ENCODE results near the gene UNC5B.

Gene UNC5B

DNA sequence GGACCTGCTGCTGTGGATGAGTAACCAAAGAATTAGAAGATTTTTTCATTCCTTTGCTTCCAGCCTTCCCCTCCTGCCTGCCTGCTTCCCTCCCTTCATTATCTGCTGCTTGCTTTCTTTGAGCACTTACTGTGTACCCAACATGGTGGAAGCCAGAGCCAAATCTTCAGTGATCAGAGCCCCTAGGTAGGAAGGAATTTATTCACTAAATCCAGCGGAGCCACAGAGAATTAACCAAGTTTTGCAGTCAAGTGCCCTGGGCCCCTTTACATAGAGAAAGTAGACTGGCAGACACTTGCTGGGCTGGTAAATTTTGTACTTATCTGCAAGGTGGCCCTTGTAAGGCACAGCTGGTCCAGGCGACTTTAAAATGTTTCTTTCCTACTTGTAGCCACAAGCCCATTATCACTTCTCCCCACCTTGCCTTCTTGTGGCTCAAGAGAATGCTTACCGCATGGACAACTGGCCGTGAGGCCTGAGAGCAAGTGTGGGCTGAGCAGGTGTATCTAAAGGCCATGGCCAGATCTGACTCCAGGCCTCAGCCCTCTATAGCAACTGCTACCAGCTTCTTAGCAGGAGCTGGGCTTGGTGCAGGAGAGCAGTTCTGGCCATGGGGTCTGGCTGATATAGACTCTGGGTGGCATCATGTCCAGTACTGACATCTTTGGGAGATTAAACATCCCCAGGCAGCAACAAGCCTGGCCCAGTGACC, 11.1 kb downstream of the UNC5B start:
- DNase-seq (ENCODE audit: low spot score) = no peak

DNA sequence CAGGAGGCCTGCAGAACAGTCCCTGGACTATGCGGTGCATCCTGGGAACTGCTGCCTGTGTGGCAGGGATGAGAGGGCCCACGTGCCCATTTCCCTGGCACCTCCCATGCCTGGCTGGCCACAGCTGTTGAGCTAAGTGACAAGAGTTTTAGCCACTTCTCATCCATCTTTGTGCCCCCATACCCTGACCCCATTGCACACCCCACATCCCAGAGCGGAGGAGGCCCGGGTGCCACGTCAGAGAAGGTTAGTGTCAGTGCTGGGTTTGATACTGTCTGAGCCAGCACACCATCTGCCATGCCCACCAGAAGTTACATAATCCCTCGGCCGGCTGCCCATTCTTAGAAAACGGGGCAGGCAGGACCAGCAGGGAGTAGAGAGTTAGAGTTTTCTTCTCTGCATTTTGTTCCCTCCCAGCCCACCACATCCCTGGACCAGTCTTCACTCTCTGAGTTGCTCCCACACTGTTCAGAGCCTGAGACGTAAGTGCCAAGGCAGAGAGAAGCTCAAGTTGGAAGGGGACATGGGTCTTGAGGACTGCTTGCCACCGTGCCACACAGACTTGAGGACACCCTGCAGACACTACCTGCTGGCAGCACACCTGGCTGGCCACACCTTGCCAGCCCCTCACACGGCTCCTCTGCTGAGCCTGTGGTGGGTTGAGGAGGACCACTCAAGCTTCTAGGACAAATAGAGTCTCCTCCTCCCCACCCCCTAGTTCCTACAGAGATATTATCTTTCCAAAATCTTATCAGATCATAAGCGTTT, 13.1 kb downstream of the UNC5B start:
- no peak for DNase-seq (ENCODE audit: low spot score)

DNA sequence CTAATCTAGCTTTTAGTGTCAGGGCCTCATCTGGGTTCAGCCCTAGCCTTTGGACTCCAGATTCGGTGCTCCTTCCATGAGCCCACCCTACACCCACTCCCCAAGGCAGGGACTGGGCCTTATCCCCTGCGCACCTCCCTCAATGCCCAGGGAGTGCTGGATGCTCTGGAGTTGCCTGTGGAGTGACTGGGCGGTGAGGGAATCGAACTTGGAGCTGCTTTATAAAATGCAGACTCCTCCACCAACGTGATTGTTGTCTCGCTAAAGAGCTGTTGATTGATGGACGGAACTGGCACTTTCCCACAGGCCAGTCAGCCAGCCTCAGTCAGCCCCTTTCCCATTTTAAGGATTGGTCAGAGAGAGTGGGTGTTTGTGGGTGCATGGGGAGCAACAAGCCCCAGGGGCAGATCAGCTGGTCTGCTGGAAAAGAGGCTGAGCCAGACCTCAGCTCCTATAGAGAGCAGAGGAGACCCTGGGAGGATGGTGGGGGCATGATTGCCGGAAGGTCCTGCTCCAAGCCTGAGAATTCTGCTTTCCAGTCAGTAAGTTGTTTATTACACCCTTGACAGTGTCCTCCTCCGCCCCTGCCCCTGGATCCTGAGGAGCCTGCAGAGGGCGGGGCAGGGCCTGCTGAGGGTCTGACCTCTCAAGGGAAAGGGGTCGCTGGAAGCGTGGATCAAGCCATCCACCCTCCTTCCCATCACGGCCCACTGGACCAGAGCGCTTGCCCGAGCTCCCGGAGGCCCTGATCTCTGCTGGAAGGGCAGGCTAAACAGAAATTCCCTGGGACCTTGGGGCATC, 16.7 kb downstream of the UNC5B start:
- no peak for DNase-seq (ENCODE audit: low spot score)

DNA sequence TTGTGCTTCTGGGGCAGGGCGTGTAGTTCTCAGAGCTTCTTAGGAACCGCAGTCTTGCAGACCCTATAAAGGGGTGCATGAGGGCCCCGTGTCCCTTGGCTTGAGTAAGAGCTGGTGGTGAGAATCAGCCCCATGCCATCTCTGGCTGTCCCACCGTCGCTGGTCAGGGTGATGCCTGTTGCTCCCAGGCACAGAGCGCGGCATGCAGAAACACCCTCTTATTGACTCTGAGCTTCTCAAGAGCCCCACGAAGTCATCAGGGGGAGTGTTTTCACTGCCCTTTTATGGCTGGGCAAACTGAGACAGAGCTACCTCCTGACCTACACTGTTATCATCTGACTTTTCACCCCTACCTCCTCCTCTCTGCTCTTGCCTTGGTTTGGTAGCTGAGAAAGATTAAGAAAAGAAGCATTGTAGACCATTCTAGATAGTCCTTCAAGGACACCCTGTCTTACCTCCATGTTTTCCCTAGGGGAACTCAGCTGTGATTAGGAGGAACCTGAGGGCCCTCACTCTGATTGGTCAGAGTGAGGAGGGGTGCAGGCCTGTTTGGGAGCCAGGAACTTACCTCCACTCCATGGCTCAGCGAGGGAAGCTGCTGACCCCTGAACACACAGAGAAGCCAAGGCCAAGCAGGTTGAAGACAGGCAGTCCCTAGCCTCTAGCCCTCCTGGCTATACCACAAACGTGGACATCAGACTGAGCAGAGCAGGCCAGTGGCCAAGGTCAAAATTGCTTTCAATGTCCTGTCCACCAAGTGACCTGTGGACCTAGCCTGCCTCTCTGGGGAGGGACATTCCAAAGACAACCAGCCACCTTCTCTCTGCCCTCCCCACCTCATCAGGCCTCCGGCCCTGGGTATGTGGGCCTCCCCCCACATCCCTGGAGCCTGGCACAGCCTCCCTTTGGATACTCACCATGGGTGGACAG, 17.6 kb downstream of the UNC5B start:
- DNase-seq (ENCODE audit: low spot score) = no peak

DNA sequence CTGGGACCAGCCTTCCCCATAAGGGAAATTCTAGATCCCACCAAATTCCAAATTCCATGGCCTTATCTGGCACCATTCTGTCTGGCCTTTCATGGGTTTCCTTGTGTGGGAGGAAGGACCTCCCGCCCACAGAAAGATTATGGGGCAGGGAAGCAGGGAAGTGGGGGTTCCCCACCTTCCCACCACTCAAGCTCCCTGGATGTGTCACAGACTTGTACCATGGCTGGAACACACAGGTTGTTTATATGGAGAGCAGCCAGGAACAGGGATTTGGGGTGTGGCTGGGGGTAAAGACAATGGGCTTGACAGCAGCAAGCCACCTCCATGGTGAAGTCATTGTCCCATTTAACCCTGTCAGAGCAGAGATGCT, 18.3 kb downstream of the UNC5B start:
- no peak for DNase-seq (ENCODE audit: low spot score)

DNA sequence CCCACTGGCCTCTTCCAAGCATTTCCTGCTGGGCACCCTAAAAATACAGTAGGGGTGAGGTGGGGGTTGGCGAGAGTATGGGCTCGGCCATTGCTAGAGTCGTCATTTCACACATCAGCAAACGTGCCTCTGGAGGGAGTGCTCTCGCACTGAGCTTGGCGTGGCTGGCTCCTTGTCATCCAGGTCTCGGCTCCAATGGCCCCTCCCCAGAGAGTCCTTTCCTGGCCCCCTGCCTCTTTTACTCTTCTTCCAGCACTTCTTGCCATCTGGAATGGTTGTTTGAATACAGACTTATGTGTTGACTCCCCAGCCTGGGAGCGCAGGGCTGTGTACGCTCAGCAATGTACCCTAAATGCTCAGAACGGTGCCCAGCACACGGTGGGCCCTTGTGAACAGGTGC, 18.8 kb downstream of the UNC5B start:
- no peak for DNase-seq (ENCODE audit: low spot score)

DNA sequence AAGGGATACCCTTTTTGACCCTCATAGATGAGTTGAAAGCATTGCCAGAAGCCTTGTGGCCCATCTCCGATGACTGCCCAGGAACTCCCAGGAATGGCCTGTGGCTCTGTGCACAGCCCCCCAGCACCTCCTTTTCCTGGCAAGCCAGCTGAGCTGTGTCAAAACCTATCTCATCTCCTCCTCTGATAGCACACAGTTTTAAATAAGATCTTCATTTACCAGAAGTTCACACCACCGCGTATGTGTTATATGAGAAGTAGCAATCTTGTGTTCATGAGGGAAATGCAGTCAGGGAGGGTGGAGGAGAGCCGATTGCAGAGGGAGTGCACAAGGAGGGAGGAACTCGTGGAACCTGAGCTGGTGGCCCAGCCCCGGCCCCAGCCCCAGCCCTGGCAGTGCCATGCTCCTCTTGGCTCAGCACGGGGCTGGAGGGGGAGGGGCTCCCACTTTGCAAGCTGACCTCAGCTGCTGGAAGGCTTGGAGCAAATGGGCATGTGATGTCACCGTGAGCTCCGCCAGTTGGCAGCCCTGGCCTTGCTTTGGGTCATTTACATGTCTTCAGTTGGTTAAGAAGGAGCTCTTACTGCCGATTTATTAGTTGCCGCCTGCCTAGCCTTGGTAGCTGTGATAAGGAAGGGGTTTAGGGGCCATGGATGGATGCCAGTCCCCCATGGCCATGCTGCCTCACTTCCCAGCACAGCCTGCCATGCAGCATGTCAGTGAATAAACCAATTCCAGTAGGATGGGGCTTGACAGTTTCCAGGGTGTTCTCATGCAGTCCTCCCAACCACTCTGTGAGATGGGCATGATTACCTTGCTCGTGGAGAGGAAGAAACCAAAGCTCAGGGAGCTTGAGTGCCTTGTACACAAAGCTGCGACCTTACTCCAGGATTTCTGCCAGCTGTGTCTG, 20.0 kb downstream of the UNC5B start:
- peak; percentile 48 for DNase-seq (ENCODE audit: low spot score)

DNA sequence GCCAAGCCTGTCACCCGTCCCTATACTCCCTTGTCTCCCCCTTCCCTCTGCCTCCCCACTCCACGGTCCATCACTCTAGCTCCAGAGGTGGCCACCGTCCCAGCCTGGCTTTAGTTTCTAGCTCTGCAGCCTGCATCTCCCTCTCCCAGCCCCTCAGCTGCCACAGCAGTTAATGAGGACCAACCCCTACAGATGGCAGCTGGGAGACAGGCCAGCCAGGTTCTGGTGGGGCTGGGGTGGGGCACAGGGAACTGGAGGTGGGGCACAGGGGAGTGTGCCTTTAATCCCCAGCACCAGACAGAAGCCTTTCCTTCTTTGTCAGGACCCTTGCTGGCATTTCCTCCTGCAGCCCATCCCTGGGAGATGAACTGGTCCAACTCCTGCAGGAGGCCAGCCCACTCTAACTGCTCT, 21.1 kb downstream of the UNC5B start:
- DNase-seq (ENCODE audit: low spot score) = no peak

DNA sequence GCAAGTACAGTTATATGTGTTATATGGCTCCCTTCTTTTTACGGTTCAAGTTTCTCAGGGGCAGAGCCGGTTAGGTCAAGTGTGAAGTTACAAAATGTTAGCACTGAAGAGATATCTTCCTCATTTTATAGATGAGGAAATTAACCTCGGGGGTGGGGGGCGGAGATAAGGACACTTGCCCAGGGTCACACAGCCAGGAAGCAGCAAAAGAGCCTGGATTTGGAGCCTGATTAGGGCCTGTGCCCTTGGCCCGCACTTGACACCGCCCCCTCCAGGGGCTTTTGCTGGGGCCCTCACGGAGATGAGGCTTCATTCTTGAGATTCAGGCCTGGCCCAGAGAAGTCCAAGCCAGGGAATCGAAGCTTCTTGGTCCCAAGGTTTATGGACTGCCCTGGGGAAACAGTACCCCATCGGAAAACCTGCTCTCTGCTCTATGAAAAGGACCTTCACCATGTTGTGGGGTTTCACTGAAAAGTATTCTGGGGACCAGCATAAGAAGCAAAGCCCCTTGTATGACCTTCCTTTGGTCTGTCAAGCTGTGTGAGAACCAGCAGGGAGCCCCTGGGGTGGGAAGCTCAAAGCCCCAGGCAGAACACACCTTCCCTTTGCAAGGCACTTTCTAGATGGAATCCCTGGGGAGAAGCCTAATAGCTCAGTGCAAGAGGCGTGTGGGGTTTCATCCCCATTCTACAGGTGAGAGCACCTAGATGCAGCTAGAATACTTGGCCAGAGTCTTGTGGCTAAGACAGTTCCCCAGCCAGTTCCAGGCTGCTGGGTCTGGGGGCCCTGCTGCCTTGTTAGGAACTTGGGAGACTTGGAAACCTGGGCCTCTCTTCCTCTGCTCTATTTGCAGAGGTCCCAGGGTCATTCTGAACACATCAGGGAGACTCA, 21.9 kb downstream of the UNC5B start:
- no peak for DNase-seq (ENCODE audit: low spot score)

DNA sequence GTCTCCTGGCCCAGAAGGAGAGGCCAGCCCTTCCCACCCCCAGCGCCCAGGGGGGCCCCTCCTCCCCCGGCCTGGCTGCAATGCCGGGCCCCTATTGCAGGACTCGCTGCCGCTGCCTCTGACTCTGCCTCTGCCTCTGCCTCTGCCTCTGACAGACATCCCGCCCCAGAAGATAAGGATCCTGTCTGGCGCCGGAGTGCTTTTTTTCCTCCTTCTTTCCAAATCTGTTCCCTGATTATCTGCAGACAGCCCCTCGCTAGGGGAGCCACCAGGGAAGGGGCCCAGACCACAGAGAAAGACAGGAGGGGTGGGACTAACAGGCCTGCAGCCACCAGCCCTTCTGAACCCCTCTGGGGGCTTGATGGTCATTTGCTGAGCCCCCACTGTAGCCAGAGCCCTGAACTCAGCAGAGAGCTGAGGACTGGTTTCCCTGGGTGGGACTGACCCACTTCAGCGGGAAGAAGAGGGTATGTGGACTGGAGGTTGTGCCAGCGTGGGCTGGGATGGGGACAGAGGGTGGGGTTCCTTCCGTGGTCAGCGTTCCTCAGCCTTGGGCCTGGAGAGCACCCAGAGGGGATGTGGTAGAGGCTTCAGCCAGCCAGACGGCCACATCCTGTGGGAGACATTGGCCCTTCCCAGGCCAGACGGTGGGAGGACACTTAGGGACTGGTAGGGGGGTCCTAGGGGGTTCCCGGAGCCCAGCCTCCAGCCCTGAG, 22.8 kb downstream of the UNC5B start:
- DNase-seq (ENCODE audit: low spot score) = peak; percentile 91

DNA sequence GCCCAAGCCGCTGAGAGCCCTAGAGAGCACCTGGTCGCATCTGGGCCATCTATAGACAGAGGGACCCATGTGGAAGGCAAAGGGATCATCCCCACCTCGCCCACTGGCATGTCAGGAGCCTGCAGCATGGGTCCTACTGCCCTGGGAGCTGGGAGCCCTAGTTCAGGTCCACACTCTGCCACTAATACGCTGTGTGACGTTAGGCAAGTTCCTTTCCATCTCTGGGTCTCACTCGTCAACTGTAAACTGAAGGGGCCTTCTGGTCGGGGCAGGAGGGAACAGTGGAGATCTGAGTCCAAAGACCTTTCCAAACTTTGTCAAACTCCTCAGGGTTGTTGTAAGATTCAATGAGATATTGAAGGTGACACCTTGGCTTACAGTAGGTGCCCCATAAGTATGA, 23.4 kb downstream of the UNC5B start:
- no peak for DNase-seq (ENCODE audit: low spot score)

DNA sequence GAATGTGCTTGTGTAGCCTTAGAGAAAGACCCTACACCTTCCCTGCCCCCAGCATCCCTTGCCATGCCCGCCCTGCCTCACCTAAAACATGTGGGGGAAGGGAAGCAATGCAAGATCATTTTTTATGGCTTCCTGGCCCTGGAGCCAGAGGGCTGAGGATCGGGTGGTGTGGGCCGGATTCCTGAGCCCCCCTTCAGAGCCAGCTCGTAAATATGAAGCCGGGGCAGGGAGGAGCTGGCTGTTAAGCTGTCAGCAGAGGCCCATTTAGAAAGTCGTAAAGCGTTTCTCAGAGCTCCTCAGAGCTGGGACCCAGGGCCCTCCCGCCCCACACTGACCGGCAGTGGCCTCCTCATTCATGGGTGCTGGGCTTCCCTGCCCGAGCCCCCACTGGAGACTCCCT, 23.9 kb downstream of the UNC5B start:
- peak; percentile 47 for DNase-seq (ENCODE audit: low spot score)

DNA sequence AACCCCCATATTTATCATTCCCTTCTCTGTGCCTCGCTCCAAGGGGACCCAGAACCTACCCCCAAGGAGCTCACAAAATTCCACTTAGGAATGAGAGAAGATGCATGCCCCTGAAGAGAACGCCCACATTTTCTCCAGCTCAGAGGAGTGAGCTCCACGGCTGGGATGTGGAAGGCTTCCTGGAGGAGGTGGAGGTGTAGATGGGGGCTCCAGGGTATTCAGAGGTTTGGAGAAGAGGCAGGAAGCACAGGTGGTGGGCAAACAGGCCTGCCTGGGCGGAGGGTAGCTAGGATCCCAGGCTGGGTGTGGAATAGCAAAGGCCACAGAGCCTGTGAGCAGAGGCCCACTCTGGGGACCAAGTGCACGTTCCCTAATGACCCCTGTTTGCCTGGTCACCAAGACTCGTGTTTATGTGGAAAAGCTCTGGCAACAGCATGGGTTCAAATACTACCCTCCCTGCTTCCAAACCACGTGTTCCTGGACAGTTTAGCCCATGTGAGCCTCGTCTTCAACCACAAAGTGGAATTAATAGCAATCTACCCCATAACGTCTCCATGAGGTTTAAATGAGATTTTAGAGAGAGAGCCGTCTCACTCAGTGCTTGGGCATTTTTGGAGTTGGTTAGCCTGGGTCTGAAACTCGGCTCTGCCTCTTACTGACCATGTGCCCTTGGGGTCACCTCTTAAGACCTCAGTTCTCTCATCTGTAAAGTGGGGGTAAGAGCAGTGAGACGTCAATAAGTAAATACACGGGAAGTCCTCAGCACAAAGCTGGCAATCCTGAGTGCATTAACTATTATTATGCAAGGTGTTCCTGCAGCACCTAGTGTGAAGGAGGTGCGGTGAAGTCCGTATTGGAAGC, 24.7 kb downstream of the UNC5B start:
- DNase-seq (ENCODE audit: low spot score) = no peak

DNA sequence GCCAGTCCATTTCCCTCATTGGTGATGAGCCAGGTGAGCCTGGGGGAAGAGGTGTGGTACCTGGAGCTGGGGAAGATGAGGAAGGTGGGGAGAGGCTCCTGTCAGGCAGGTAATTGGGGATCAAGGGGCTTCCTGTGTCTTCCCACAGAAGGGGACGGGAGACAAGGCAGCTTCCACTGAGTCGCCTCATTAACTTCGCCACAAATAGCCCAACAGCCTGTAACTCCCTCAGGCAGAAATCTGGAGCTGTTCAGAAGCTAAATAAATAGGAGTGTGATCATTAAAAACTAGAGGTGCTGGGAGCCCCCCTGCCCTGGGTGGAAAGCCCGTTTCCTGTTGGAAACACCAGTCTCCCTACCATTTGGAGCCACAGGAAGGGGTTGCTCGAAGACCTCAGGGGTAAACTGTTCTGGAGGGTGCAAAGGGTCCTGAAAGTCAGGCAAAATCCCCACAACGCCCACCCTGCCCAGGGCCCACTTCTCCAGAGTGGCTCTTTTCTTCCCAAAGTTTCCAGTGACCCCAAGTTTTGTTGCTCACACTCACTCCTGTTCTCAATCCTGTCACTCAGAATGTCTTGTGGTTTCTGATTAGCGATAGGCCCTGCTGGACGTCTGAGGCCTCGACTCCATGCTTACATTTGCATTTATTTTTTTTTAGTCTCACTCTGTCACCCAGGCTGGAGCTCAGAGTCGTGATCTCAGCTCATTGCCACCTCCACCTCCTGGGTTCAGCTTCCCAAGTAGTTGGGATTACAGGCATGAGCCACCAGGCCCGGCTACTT, 25.7 kb downstream of the UNC5B start:
- DNase-seq (ENCODE audit: low spot score) = no peak

DNA sequence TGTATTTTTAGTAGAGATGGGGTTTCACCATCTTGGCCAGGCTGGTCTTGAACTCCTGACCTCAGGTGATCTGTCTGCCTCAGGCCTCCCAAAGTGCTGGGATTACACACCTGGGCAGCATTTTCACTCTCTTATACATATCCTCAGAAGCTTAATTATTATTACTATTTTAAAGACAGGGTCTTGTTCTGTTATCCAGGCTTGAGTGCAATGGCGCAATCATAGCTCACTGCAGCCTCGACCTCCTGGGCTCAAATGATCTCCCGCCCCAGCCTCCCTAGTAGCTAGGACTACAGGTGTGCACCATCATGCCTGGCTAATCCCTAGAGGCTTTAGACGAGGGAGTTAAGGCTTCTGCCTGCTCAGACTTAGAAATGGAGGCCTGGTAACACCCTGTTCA, 26.3 kb downstream of the UNC5B start:
- no peak for DNase-seq (ENCODE audit: low spot score)

DNA sequence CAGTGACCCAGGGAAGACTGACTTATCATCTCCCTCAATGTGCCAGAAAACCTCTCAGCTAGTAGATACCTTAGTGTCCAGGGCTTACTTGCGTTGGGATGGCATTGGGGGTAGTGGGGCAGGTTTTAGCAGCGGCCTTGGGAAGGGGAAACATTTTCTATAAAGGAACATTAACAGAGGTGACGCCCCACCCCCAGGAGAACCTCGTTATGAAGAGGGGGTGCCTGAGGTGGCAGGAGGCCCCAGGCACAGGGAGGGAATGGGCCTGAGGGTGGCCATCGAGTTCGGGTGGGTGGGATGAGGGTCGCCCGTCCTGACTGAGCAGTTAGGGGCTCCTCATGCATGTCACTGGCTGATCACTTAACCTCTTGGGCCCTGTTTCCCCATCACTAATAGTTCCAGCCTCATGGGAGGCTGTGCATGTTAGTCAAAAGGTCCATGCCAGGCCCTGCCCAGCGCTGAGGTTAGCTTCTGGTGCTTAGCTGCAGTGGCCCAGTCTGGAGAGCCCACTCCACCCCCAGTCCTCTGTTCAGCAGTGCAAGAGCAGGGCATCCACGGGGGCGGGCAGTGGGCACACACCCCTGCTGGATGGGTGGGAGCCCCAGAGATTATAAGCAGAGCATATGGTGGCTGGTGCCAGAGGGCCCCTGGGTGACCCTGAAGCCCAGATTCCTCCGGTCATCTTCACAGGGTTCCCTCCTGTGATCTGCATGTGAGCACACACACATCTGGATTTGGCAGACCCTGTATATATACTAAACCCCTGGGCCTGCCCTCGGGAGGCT, 27.0 kb downstream of the UNC5B start:
- DNase-seq (ENCODE audit: low spot score) = no peak
